PFSK-1 (cell line): Measurements from ENCODE around the gene GATA2.

ENCODE experiments used
- FOXP2 ChIP-seq: optimal IDR thresholded peaks from 2 replicates; pipeline ENCODE3; 2011; ENCODE audit warnings: borderline replicate concordance, control low read depth, inconsistent platforms; ENCODE audit not compliant: insufficient read depth; ENCODE audit errors: extremely low read length, extremely low read depth
- POLR2AphosphoS5 ChIP-seq: IDR thresholded peaks from 2 replicates; pipeline ENCODE4 v1.6.1; 2012; ENCODE audit warnings: low read depth, mild to moderate bottlenecking, control low read depth, low read length, moderate library complexity
- SIN3A ChIP-seq: IDR thresholded peaks from 2 replicates; pipeline ENCODE4 v1.6.1; 2012; ENCODE audit warnings: mild to moderate bottlenecking, low read length, moderate library complexity, borderline replicate concordance; ENCODE audit not compliant: insufficient read depth
- TAF1 ChIP-seq: IDR thresholded peaks from 2 replicates; pipeline ENCODE4 v1.6.1; 2012; ENCODE audit warnings: low read length, control low read depth, borderline replicate concordance; ENCODE audit not compliant: insufficient read depth
- TF ChIP-seq, protein P1 (sequence below), 2 experiments: IDR thresholded peaks; 2 replicates each; pipeline versions ENCODE4 v1.6.1 to v1.8.0; 2011 to 2012; ENCODE audit warnings: low read depth in 2 of 2, low read length in 2 of 2, control low read depth in 1 of 2, inconsistent platforms in 1 of 2, mild to moderate bottlenecking in 1 of 2, moderate library complexity in 1 of 2; ENCODE audit not compliant: insufficient read depth in 1 of 2

The GATA2 gene

DNA sequence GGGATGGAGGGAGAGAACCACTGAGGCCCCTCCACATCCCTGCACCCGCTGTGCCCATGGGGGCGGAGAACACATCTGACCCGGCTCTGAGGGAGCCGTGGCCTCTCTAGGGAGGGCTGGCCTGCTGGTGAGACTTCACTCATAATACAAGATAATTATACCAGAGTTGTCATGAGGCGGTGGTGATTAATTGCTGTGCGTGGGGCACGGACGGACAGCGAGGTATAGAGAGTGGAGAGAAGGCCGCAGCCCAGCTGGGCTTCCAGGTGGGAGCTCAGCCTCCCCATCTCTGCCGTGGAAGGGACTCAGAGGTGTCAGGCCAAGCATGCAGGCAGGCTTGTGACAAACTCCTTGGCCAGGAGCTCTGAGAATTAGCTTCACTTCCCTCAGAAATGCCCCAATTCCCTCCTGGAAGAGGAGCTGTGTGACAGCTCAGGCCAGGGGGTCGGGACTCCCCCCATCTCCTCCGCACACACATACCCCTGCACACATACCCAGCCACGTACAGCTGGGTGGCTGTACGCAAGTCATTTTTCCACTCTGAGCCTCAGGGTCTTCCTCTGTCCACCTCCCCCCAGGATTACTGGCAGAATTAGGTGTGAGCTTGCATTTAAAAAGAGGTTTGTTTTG lies 6.0 kb upstream of the GATA2 start:
- TF ChIP-seq SIN3A (no peak), TAF1 (no peak), FOXP2 (no peak), POLR2AphosphoS5 (no peak)
- TF ChIP-seq, protein P1, sequence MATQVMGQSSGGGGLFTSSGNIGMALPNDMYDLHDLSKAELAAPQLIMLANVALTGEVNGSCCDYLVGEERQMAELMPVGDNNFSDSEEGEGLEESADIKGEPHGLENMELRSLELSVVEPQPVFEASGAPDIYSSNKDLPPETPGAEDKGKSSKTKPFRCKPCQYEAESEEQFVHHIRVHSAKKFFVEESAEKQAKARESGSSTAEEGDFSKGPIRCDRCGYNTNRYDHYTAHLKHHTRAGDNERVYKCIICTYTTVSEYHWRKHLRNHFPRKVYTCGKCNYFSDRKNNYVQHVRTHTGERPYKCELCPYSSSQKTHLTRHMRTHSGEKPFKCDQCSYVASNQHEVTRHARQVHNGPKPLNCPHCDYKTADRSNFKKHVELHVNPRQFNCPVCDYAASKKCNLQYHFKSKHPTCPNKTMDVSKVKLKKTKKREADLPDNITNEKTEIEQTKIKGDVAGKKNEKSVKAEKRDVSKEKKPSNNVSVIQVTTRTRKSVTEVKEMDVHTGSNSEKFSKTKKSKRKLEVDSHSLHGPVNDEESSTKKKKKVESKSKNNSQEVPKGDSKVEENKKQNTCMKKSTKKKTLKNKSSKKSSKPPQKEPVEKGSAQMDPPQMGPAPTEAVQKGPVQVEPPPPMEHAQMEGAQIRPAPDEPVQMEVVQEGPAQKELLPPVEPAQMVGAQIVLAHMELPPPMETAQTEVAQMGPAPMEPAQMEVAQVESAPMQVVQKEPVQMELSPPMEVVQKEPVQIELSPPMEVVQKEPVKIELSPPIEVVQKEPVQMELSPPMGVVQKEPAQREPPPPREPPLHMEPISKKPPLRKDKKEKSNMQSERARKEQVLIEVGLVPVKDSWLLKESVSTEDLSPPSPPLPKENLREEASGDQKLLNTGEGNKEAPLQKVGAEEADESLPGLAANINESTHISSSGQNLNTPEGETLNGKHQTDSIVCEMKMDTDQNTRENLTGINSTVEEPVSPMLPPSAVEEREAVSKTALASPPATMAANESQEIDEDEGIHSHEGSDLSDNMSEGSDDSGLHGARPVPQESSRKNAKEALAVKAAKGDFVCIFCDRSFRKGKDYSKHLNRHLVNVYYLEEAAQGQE (IDR thresholded peaks at IDR 0.05; ENCODE audit: insufficient read depth in 1 of 2, low read depth in 2 of 2, low read length in 2 of 2): no peak

DNA sequence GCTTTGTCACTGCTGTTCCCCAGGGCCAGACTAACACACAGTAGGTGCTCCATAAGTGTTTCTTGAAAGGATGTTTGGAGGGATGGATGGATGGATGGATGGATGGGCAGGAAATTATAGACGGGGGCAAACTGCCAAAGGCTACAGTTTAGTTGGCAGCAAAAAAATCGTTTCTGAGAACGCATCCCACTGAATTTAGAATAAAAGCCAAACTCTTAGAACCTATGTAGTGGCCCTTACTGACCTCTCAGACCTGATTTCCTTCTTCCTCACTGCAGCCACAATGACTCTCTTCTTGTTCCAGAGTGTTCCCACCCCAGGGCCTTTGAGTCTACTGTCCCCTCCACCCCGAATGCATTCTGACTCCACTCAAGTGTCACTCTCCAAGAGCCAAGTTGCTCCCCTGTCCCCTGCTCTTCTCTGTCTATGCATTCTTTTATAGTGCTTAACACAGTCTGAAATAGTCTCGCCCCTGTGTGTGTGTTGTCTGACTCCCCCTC lies 5.2 kb upstream of the GATA2 start:
- TF ChIP-seq SIN3A (no peak), FOXP2 (no peak), POLR2AphosphoS5 (no peak), TAF1 (no peak)
- TF ChIP-seq, protein P1 (IDR thresholded peaks at IDR 0.05; ENCODE audit: insufficient read depth in 1 of 2, low read depth in 2 of 2, low read length in 2 of 2): no peak

DNA sequence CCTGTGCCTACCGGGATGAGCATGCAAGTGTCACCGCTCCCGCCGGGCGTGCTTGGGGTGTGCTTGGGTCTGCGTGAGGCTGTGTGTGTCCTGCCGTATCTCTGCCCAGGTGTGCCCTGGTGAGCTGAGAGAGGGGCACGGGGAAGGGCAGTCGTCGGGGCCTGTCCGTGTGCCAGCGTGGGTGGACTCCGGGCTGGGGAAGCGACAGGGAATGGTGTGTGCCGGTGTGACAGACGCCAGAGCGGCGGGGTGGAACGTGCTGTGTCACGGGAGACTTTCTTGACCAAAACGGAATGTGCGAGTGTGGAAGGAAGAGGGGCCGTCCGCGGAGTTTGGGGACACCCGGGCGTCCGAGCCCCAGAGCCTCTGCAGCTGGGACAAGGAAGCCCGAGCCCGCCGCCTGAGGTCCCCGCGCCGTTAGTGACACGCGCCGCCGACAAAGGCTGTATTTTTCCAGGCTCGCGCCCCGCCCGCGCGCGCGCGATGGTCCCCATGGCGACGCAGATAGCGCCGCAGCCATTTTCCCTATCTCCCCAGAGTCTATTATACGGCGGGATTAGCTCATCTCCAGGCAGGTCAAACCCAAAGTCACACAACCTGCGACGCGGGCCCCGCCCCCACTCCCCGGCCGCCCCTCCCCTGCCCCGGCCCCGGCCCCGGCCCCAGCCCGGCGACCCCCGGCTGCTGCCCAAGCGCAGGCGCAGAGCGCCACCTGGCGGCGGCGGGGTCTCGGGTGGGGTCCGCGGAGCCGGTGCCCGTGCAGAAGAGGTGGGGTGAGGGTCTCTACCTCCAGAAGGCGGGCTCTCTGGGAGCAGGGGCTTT lies 4.5 kb upstream of the GATA2 start:
- TF ChIP-seq FOXP2 (no peak), SIN3A (no peak), POLR2AphosphoS5 (no peak), TAF1 (no peak)
- TF ChIP-seq, protein P1 (IDR thresholded peaks at IDR 0.05; ENCODE audit: insufficient read depth in 1 of 2, low read depth in 2 of 2, low read length in 2 of 2): no peak

DNA sequence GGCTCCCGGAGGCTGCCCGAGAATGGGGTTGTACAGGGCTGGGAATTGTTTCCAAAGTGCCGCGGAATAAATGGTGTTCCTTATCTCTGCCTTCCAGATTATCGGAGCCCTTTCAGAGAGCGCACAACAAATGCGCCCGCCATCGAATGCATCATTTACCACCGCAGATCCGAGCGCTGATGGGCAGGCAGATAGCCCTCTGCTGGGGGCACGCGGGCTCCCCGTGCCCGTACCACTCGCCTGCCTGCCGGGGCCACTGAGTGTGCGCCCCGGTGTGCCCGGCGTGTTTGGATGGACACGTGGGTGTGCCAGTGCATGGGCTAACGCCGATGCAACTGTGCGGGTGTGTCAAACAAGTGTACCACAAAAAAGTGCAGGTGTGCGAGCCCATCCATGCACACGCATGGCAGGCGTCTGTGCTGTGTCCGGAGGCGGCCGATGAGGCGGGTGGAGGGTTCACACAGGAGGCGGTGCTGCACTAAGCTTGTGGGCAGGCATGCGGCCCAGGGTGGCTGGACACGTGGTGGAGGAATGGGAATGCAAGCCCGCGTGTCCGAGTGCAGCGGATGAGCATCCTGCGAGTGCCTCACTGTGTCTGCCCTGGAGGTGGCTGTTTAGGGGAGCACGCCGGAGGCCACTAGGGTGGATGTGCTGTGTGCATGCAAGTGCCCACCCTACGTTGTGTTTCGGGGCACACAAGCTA lies 3.8 kb upstream of the GATA2 start:
- TF ChIP-seq SIN3A (no peak), FOXP2 (no peak), TAF1 (no peak), POLR2AphosphoS5 (no peak)
- TF ChIP-seq, protein P1 (IDR thresholded peaks at IDR 0.05; ENCODE audit: insufficient read depth in 1 of 2, low read depth in 2 of 2, low read length in 2 of 2): no peak
